ENCODE measurements around the gene CYB5RL. TPM values are rescaled to one million over a fixed set of nuclear protein-coding genes. Genes with fewer than 3 reads are reported as not detected.

CYB5RL gene
- polyA plus RNA-seq, 1 donor (not counting 4 experiments of a cell fraction or from before 2014, with no cell fraction given), result 1.3 TPM

- no peaks in the 10 kb centered on the region for H3K9me3 ChIP-seq (ENCODE audit: control insufficient read depth, low read depth, low read length)
- TF ChIP-seq, protein P1, sequence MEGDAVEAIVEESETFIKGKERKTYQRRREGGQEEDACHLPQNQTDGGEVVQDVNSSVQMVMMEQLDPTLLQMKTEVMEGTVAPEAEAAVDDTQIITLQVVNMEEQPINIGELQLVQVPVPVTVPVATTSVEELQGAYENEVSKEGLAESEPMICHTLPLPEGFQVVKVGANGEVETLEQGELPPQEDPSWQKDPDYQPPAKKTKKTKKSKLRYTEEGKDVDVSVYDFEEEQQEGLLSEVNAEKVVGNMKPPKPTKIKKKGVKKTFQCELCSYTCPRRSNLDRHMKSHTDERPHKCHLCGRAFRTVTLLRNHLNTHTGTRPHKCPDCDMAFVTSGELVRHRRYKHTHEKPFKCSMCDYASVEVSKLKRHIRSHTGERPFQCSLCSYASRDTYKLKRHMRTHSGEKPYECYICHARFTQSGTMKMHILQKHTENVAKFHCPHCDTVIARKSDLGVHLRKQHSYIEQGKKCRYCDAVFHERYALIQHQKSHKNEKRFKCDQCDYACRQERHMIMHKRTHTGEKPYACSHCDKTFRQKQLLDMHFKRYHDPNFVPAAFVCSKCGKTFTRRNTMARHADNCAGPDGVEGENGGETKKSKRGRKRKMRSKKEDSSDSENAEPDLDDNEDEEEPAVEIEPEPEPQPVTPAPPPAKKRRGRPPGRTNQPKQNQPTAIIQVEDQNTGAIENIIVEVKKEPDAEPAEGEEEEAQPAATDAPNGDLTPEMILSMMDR (optimal IDR thresholded peaks at IDR 0.05 in 1 of 3, IDR thresholded peaks at IDR 0.05 in 1 of 3, conservative IDR thresholded peaks at IDR 0.05 in 1 of 3; ENCODE audit: extremely low read depth in 1 of 3, insufficient read depth in 2 of 3, low read length in 3 of 3), result no peak
- TF ChIP-seq EZH2 (IDR thresholded peaks at IDR 0.05; ENCODE audit: low read length), result no peak
- dilution Hi-C loops (cut with MboI; ENCODE audit: extremely low pct_ligation_motif_present, low sequenced_read_pairs), result no loop called here
- FAIRE-seq (no peak), DNase-seq (ENCODE audit: low read depth, low spot score) (no peak)
- no peaks in the 10 kb centered on the region for H3K9me1 ChIP-seq (ENCODE audit: control insufficient read depth, extremely low read depth, insufficient read depth, low read length)
- no peak overlapping the region for H3K4me2 ChIP-seq (ENCODE audit: control insufficient read depth, extremely low read depth, insufficient read depth, low read depth, low read length)
- H3K36me3 ChIP-seq (ENCODE audit: control insufficient read depth in 2 of 2, extremely low read depth in 1 of 2, insufficient read depth in 2 of 2, low read length in 2 of 2), result peaks cover 14 to 23% of the 10 kb centered on the region in 2 experiments
- no peaks in the 10 kb centered on the region for H3K79me2 ChIP-seq (ENCODE audit: control insufficient read depth, insufficient read depth, low read length)
- H2AFZ ChIP-seq (ENCODE audit: control insufficient read depth, low read length), result no peak overlapping the region
- no peak overlapping the region for H3K4me3 ChIP-seq (ENCODE audit: control insufficient read depth in 2 of 3, extremely low read depth in 1 of 3, insufficient read depth in 2 of 3, low read depth in 1 of 3, low read length in 3 of 3)
- H3K4me1 ChIP-seq (ENCODE audit: control insufficient read depth, extremely low read depth, insufficient read depth, low read length), result no peaks in the 10 kb centered on the region
- no peak overlapping the region for H3K9ac ChIP-seq (ENCODE audit: control insufficient read depth, extremely low read depth, insufficient read depth, low read length)
- no peaks in the 10 kb centered on the region for H4K20me1 ChIP-seq (ENCODE audit: control insufficient read depth, extremely low read depth, insufficient read depth, low read length)
- no peaks in the 10 kb centered on the region for H3K27me3 ChIP-seq (ENCODE audit: control insufficient read depth, extremely low read depth, insufficient read depth, low read length)
- H3K27ac ChIP-seq (ENCODE audit: control insufficient read depth, insufficient read depth, low read length), result no peak overlapping the region
These were observed 22.1 kb upstream of the CYB5RL start for GRCh38 chr1:54221867-54222484.

DNA sequence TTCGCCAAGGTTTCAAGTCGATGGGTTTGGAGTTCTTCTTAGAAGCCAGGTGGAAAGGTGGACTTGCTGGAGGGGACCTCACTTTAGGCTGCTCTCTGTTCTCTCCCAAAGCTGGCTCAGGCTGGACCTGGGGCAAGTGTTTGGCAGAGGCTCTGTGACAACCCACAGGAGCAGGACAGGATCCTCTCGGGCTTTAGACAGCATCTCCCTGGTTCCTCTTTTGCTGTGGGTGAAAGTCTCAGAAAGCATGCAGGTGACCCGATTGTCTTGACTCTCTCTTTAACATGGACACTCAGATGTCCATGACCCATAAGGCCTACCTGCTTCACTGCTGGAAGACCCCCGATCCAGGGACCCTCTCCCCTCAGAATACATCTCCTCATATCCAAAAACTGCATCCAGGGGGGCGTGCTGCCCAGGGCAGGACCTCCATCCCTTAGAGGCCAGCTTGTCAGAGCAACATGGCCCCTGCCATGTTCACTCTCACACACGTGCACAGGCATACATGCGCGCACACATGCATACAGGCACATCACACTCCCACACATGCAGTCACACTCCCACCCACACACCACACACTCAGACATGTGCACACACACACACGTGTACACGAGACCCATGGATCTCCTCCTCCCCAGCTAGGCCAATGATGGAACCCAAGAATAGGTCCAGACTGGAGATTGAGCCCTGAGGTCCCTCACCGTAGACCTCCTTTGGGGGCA, 21.4 kb upstream of the CYB5RL start:
- Histone ChIP-seq H3K27ac (ENCODE audit: control insufficient read depth, insufficient read depth, low read length) (no peak overlapping the region), H3K4me3 (ENCODE audit: control insufficient read depth in 2 of 3, extremely low read depth in 1 of 3, insufficient read depth in 2 of 3, low read depth in 1 of 3, low read length in 3 of 3) (no peak overlapping the region), H3K9me1 (ENCODE audit: control insufficient read depth, extremely low read depth, insufficient read depth, low read length) (no peaks in the 10 kb centered on the region), H3K4me1 (ENCODE audit: control insufficient read depth, extremely low read depth, insufficient read depth, low read length) (no peaks in the 10 kb centered on the region), H2AFZ (ENCODE audit: control insufficient read depth, low read length) (no peak overlapping the region), H3K79me2 (ENCODE audit: control insufficient read depth, insufficient read depth, low read length) (no peaks in the 10 kb centered on the region), H3K36me3 (ENCODE audit: control insufficient read depth in 2 of 2, extremely low read depth in 1 of 2, insufficient read depth in 2 of 2, low read length in 2 of 2) (peaks cover 17 to 30% of the 10 kb centered on the region in 2 experiments), H4K20me1 (ENCODE audit: control insufficient read depth, extremely low read depth, insufficient read depth, low read length) (no peaks in the 10 kb centered on the region), H3K27me3 (ENCODE audit: control insufficient read depth, extremely low read depth, insufficient read depth, low read length) (no peaks in the 10 kb centered on the region), H3K9ac (ENCODE audit: control insufficient read depth, extremely low read depth, insufficient read depth, low read length) (no peak overlapping the region), H3K4me2 (ENCODE audit: control insufficient read depth, extremely low read depth, insufficient read depth, low read depth, low read length) (no peak overlapping the region), H3K9me3 (ENCODE audit: control insufficient read depth, low read depth, low read length) (no peaks in the 10 kb centered on the region)
- dilution Hi-C loops (cut with MboI; ENCODE audit: extremely low pct_ligation_motif_present, low sequenced_read_pairs), result no loop called here
- TF ChIP-seq, protein P1 (optimal IDR thresholded peaks at IDR 0.05 in 1 of 3, IDR thresholded peaks at IDR 0.05 in 1 of 3, conservative IDR thresholded peaks at IDR 0.05 in 1 of 3; ENCODE audit: extremely low read depth in 1 of 3, insufficient read depth in 2 of 3, low read length in 3 of 3), result no peak
- TF ChIP-seq EZH2 (IDR thresholded peaks at IDR 0.05; ENCODE audit: low read length), result no peak
- no peak for DNase-seq (ENCODE audit: low read depth, low spot score)
- FAIRE-seq, result no peak
